ENCODE measurements around the gene C2orf66.
A peak's percentile ranks its signal among the peaks of the same experiment; 100 is the strongest.

The C2orf66 gene

DNA sequence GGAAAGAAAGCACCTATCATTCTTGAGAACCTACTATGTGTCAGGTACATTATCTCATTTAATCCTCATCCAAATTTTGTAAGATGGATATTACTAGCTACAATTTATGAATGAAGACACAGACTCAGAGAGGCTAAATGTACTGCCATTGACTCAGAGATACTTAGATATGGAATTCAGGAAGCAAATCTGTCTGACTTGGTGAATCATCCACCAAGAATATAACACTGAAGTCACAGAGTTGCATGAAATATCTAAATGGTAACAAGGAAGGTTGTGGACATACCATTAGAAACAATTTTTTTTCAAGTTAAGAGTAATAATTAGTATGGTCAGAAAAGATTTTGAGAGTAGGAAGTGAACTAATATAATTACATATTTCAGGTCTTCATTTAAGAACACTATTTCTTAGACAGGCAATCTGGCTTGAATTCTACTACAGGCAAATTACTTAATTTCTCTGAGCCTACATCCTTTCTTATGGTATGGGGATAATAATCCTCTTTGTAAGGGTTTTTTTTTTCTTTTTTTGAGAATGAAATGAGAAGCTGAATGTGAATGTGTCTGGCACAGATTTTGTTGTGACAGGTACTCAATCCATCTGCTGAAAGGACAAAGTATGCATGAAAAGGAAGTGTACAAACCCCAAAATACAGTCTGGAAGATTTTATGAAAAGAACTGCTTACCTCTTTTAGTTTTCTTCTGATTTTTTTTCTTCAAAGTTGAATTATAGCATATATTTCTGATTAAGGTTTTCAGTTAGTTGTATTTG is 14.8 kb upstream of the C2orf66 start:
- peak; percentile 70 for DNase-seq (ENCODE audit: low read depth, low spot score)
- no peak overlapping the region for H3K4me3 ChIP-seq (ENCODE audit: low read depth, low read length)
- TF ChIP-seq, protein P1, sequence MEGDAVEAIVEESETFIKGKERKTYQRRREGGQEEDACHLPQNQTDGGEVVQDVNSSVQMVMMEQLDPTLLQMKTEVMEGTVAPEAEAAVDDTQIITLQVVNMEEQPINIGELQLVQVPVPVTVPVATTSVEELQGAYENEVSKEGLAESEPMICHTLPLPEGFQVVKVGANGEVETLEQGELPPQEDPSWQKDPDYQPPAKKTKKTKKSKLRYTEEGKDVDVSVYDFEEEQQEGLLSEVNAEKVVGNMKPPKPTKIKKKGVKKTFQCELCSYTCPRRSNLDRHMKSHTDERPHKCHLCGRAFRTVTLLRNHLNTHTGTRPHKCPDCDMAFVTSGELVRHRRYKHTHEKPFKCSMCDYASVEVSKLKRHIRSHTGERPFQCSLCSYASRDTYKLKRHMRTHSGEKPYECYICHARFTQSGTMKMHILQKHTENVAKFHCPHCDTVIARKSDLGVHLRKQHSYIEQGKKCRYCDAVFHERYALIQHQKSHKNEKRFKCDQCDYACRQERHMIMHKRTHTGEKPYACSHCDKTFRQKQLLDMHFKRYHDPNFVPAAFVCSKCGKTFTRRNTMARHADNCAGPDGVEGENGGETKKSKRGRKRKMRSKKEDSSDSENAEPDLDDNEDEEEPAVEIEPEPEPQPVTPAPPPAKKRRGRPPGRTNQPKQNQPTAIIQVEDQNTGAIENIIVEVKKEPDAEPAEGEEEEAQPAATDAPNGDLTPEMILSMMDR (IDR thresholded peaks at IDR 0.05; ENCODE audit: insufficient read depth, low read length, missing control alignments): no peak
- POLR2A ChIA-PET: no interaction called here
- CTCF ChIA-PET: interaction anchor here (0.9 kb wide), 1 partner anchor 289 kb away, joined by 3 read pairs; no protein-coding TSS in a partner anchor

DNA sequence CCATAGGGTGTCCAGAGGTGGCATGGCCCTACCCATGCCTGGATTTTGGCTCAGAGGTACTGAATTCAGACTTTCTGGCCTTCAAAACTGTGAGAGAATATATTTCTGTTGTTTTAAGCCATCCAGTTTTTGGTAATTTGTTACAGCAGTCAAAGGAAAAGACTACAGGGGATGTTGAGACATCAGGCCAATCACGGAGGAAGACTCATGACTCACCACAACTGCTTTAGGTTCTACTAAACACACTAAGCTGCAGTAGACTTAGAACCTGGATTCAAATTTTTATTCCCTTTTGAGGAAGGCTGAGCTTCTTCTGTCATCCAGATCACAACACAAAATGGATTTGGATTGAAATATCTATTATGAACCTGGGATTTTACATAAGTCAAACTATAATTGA is 12.0 kb upstream of the C2orf66 start:
- no peak overlapping the region for H3K4me3 ChIP-seq (ENCODE audit: low read depth, low read length)
- ChIA-PET CTCF (no interaction called here), POLR2A (no interaction called here)
- TF ChIP-seq, protein P1 (IDR thresholded peaks at IDR 0.05; ENCODE audit: insufficient read depth, low read length, missing control alignments): no peak
- no peak for DNase-seq (ENCODE audit: low read depth, low spot score)

DNA sequence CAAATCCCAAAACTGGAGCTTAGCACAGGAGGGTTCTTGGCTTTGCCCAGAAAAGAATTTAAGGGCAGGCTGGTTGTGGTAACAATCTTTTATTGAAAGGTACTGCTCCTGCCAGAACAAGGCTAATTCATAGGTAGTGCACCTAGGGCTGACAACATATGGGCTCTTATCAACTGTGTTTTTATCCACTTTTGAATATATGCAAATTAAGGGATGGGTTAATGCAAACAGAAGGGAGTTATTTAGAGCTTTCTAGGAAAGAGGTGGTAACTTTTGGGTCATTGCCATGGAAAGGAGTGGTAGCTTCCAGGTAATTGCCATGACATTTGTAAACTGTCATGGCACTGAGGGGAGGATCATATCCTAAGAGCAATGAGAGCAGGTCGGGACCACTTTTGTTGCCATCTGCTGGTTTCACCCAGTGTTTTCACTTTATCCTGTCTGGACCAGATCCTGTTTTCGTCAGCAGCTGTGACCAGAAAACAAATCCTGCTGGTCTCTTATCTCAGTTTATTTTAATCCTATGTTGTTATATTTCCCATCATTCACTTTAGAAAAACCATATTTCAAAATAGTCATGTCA is 981 bp downstream of the C2orf66 start:
- ChIA-PET CTCF (no interaction called here), POLR2A (no interaction called here)
- TF ChIP-seq, protein P1 (IDR thresholded peaks at IDR 0.05; ENCODE audit: insufficient read depth, low read length, missing control alignments): no peak
- DNase-seq (ENCODE audit: low read depth, low spot score): no peak
- H3K4me3 ChIP-seq (ENCODE audit: low read depth, low read length): no peak overlapping the region

DNA sequence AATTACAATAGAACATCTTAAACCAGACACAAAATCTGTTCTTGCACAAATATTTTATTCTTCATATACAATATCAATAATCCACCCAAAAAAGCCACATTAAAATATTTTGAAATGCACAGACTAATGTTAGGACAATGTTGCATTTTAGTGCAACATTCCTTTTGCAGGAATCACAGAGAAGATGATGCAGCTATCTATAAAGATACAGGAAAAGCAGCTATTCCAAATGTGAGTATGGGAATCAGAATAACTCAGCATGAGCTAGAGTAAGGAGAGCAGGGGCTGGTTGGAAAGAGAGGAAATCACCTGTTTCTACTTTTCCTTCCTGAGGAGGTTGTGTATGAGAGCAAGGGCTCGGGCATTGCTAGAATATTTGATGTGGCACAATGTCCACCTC is 4.8 kb downstream of the C2orf66 start:
- TF ChIP-seq, protein P1 (IDR thresholded peaks at IDR 0.05; ENCODE audit: insufficient read depth, low read length, missing control alignments): no peak
- ChIA-PET POLR2A (no interaction called here), CTCF (no interaction called here)
- no peak overlapping the region for H3K4me3 ChIP-seq (ENCODE audit: low read depth, low read length)
- no peak for DNase-seq (ENCODE audit: low read depth, low spot score)

DNA sequence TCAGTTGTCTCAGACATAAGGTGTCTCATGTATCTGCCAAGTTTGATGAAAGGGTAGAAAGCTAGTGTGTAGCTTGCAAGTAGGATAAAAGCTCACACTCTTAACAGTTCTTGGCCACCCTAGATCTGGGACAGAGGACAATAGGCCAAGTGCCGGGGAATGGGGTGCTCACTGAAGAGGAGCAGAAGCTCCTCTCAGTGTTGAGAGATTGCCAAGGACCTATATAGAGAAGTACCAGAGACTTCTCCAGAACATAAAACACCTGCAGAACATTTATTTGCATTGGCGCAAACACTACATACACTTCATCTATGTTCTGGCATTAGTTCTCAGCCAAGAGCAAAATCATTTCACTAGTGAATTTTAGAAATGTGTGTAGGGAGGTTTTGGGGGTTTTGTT is 6.8 kb downstream of the C2orf66 start:
- CTCF ChIA-PET: no interaction called here
- no peak for DNase-seq (ENCODE audit: low read depth, low spot score)
- POLR2A ChIA-PET: interaction anchor here (1.0 kb wide), 1 partner anchor 194 kb away, joined by 4 read pairs; no protein-coding TSS in a partner anchor
- TF ChIP-seq, protein P1 (IDR thresholded peaks at IDR 0.05; ENCODE audit: insufficient read depth, low read length, missing control alignments): no peak
- H3K4me3 ChIP-seq (ENCODE audit: low read depth, low read length): no peak overlapping the region

DNA sequence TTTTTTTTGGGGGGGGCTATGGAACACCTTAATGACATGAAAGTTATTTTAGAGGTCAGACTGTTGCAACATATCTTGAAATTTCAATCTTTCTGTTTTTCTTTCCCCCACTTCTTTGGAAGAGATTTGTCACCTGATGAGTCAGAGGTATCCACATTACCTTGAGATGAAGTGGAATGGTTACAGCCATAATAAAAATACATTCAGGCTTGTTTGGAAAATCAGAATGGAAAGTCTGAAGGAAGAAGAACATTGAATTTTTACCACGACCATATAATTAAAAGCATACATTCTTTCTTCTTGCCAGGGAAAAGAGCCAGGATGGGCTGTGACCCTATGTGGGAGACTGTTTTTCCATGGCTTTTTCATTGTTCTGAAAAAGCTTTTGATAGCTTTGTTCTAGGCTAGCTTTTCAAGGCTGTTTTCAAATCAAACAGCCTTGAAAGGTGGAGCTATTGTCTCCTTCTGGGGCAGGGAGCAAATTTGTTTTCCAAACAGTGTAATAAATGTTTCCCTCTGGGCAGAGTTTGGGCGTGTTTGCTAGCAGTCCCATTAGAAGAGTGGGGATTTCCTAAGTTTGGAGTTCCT is 7.4 kb downstream of the C2orf66 start:
- no peak for DNase-seq (ENCODE audit: low read depth, low spot score)
- ChIA-PET CTCF (no interaction called here), POLR2A (interaction anchor here (1.0 kb wide), 1 partner anchor 194 kb away, joined by 4 read pairs; no protein-coding TSS in a partner anchor)
- no peak overlapping the region for H3K4me3 ChIP-seq (ENCODE audit: low read depth, low read length)
- TF ChIP-seq, protein P1 (IDR thresholded peaks at IDR 0.05; ENCODE audit: insufficient read depth, low read length, missing control alignments): no peak

Data from AG04449 (cell line).